CD4-positive, alpha-beta T cell treated with Interleukin-4 for 4 hours (primary cell): ENCODE data around the gene STIM1.
"Not testable (repeated sequence)": the region's sequence is repeated elsewhere in the genome, so short reads cannot be mapped to it uniquely, and the experiment has no call there.

Source experiments
- DNase-seq: peaks from one replicate; pipeline ENCODE4 v3.0.0-alpha.2; 2020

The STIM1 gene

DNA sequence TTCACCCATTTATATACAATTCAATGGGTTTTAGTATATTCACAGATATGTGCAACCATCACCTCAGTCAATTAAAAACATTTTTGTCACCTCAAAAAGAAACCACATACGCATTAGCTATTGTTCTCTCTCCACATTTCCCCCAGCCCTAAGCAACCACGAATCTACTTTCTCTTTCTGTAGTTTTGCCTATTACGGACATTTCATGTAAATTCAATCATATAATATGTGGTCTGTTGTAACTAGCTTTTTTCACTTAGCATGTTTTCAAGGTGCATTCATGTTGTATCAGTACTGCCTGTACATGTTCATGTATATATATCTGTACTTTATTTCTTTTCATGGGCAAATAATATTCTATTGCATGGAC, 134.4 kb downstream of the STIM1 start:
- peak; percentile 51 for DNase-seq

DNA sequence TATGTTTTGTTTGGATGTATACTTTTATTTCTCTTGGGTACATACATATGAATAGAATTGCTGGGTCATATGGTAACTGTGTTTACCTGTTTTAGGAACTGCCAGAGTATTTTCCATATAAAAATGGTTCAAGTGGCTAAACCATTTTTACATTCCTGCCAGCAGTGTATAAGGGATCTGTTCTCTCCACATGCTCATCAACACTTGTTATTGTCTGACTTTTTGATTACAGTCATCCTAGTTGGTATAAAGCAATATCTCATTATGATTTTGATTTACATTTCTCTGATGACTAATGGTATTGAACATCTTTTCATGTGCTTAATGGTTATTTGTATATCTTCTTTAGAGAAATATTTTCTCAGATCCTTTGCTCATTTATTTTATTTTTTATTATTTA, 134.9 kb downstream of the STIM1 start:
- DNase-seq: no peak

DNA sequence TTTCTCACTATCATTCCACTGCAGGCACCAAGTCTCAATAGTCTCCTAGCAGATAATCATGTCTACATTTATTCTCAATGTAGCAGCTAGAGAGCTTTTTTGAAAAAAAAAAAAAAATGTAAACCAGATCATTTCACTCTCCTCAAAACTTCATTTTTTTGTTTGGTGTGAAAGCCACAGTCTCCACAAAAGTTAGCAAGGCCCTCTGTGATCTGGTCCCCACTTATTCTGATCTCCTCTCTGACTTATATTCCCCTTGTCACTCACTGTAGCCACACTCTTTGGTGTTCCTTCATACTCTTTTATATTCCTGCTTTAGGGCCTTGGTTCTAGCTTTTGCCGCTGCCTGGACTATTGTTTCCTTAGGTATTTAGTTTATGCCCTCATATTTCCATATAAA, 137.5 kb downstream of the STIM1 start:
- no peak for DNase-seq

DNA sequence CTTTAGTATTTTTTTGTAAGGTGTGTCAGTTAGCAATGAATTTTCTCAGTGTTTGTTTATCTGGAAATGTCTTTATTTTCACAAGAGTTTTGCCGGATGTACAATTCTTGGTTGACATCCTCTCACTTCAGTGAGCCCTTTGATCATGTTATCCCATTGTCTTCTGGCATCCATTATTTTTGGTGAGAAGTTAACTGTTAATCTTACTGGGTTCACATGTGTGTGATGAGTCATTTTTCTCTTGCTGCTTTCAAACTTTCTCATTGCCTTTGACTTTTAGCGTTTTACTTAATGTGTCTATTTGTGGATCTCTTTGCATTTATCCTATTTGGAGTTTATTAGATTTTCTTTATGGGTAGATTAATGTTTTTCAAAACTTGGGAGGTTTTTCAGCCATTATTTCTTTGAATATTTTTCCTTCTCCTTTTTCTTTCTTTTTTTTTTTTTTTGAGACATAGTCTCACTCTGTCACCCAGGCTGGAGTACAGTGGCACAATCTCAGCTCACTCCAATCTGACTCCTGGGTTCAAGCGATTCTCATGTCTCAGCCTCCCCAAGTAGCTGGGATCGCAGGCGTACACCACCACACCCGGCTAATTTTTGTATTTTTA, 138.7 kb downstream of the STIM1 start:
- DNase-seq: no peak

DNA sequence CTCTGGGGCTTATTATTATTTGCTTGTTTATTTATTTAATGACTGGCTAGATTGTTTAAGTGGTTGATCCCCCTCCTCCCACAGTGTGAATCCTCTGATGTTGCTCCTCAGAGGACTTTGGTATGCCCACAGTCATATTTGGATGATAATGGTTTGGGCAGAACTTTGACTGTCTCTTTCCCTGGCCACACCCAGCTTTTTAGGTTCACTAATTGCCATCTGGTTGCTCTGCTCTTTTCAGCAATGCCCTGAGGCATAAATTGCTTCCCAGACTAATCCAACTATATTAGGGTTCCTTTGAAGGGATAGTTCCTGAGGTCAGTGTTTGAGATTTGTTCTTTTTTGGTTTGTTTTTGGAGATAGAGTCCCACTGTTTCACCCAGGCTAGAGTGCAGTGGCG, 139.8 kb downstream of the STIM1 start:
- DNase-seq: no peak

DNA sequence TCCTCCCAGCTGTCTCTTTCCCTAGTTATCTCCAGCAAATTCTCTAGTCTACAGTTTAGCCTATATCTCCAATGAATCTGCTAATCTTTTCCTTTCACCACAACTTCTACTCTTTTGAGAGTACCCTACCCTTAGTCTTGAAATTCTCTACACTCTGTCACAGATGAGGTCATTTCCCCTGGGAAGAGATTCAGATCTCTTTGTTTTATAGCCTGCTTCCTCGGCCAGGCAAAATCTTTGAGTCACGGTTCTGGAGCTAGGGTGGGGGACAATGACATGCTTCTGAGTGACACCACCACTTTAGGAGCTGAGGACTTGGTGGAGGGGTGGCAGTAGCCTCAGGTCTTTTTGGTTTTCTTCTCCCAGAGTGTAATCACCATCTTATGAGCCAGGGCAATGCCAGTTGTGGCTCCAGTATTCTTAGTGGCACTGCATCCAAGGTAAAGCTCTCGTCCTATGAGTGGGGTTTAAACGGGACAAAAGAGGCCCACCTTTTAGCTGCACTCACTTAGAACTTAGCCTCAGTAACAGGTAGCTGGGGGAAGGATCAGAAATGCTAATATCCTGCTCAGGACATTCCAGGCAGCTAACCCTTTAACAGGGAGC, 140.6 kb downstream of the STIM1 start:
- no peak for DNase-seq

DNA sequence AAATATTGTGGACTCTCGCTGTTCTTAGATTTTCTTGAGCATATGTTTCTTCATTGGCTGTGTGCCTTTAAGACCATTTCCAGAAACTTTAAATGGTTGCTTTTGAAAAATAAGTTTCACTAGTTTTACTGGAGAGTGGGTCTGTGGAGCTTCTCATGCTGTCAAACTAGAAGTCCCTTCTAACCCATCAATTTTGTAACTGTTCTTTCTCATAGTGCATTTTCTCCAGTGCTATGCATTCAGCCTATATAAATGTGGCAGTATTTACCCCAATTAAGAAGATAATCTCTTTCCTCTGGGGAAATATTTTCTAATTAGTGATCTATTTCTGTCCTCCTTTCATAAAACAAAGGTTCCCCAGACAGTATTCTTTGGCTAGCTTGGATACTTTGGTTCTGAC, 141.2 kb downstream of the STIM1 start:
- DNase-seq: no peak

DNA sequence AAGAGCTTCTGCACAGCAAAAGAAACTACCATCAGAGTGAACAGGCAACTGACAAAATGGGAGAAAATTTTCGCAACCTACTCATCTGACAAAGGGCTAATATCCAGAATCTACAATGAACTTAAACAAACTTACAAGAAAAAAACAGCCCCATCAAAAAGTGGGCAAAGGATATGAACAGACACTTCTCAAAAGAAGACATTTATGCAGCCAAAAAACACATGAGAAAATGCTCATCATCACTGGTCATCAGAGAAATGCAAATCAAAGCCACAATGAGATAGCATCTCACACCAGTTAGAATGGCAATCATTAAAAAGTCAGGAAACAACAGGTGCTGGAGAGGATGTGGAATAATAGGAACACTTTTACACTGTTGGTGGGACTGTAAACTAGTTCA, 149.3 kb downstream of the STIM1 start:
- not testable (repeated sequence) for DNase-seq

DNA sequence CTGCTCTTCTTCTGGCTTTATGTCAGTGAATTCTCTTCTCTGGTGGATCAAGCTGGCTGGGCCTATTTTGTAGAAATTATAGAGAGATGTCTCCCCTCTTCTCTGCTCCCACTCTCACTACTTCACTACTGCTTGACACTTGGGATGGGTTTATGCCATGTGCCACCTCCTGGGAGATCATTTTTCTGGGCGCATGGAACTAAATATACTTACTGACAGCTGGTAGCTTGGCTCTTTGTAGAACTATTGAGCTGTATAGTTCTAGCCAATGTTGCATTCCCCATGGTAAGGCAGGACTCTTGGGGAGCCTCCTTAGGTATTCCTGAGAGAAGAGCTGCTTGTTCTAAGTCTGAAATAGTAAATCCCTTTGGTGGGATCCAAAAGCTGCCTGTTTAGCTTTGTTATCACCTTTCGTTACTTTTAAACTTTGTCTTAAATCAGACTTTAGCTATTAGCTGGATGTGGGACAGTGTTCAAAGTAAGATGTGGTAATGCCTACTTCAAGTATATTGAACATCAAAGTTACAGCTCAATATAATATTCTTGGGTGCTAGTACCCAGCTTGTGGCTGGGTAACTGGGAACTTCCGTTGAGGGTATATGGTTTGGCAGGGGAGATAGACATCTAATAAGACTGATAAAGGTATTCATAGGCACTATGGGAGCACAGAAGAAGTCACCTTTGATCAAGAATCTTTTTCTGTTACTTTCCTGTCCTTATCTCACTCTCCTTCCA, 151.6 kb downstream of the STIM1 start:
- DNase-seq: peak; percentile 19

DNA sequence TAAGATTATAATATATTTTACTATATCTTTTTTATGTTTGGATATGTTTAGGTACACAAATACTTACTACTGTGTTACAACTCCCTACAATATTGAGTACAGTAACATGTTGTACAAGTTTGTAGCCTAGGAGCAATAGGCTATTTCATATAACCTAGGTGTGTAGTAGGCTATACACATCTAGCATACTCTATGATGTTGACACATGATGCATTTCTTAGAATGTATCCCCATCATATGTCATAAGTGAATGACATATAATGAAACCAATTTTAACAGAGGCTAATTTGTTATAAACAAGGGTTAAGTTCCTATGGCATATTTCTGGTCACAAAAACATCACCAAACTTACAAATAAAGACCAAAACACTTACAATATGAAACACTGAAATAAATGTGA, 152.7 kb downstream of the STIM1 start:
- DNase-seq: no peak

DNA sequence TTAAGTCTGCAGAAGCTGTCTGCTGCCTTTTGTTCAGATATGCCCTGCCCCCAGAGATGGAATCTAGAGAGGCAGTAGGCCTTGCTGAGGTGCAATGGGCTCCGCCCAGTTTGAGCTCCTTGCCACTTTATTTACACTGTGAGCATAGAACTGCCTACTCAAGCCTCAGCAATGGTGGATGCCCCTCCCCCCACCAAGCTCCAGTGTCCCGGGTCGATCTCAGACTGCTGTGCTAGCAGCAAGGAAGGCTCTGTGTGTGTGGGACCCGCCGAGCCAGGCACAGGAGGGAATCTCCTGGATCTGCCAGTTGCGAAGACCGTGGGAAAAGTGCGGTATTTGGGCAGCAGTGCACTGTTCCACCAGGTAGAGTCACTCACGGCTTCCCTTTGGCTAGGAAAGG, 161.1 kb downstream of the STIM1 start:
- not testable (repeated sequence) for DNase-seq

DNA sequence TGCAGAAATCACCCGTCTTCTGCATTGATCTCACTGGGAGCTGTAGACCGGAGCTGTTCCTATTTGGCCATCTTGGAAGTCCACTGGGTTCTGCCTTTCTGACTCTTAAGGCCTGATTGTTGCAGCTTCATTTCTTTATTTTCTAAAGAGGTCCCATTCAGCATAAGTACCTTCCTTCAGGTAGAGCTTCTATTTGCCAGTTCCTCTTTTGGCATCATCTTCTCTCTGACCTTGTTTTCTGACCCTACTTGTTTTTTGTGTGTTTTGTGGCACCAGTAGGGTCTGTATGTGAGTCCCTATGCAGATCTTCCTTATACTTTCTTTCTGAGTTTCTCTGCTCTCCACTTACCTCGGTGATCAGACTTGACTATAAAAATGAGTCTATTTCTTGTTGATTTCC, 161.7 kb downstream of the STIM1 start:
- DNase-seq: no peak

DNA sequence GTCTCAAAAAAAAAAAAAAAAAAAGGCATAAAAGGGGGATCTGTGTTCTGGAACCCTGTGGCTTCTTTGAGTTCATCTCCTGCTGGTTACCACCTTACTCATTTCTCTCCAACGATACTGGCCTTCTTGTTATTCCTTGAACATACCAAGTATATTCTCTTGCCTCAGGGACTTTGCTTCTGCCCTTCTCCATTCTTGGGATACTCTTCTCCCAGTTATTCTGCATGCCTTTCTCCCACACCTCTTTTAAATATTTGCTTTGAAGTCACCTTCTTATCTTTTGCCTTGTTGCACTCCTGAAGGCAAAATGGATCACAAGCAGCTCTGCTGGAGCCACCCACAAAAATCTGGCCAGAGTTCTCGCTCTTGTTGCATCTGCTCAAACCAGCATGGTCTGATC, 163.2 kb downstream of the STIM1 start:
- no peak for DNase-seq

DNA sequence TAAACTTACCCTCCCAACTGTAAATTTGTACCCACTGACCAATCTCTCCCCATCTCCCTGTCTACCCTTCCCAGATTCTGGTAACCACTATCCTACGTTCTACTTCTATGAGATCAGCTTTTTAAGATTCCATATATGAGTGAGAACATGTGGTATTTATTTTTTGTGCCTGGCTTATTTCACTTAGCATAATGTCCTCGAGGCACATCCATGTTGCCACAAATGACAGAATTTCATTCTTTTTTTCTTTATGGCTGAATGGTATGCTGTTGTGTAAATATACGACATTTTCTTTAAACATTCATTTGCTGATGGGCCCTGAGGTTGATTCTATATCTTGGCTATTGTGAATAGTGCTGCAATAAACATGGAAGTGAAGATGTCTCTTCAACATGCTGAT, 164.4 kb downstream of the STIM1 start:
- DNase-seq: no peak

DNA sequence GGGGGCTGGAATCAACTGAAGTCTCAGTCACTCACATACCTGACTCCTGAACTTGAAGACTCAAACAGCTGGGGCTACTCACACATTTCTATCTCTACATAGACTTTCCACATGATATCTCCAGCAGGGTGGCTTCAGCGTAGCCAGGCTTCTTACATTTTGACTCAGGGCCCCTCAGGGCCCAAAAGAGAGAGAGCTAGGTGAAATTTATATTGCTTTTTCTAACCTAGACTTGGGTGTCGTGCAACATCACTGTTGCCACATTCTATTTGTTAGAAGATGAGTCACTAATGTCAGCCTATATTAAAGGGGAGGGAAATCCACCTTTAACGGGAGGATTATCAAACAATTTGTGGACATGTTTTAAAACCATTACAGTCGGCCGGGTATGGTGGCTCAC, 167.2 kb downstream of the STIM1 start:
- DNase-seq: no peak

DNA sequence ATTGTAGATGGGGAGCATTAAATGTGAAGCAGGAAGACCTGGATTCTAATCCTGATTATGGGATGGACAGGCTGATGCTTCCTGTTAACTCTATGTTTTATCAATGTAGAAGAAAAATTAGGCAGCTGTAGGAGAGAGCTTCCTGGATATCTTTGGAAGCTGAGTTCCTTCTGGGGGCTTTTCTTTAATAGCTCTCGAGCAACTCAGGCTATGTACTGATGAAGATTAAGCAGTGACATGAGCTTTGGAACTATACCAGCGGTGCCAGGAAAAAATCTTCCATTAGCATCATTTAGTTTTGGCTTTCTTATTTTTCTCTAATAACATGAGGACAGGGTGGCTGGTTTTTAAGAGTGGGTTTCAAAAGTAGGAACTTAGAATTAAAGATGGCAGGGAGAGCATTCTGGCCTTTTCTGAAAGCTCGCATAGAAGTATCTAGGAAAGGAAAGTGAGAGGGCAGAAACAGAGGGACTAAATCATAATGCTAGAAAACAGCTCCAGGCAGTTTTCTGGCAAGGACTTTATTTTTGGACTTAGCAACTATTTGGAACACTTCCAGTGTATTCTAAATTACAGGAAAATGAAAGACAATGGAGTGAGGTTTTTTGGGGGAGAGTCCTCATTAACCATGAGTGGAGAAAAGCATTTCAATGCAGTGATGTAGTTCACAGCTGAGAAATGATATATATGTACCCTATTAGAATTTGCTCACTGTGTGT, 169.9 kb downstream of the STIM1 start:
- DNase-seq: no peak

DNA sequence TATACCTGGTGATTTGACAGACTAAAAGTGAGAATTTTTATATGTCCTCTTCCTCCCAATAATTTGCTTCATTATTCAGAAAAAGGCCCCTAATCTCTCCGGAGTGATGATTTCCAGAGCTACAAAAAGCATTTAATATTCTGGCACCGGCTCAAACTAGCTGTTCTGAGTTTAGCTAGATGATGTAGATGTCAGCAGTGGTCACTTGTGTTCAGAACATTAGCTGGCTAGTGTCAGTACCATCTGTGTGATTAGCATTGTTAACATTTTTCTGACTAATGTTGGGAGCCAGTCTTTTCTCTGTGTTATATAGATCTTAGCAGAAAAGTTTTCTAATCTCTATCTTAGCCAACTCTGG, 170.5 kb downstream of the STIM1 start:
- no peak for DNase-seq

DNA sequence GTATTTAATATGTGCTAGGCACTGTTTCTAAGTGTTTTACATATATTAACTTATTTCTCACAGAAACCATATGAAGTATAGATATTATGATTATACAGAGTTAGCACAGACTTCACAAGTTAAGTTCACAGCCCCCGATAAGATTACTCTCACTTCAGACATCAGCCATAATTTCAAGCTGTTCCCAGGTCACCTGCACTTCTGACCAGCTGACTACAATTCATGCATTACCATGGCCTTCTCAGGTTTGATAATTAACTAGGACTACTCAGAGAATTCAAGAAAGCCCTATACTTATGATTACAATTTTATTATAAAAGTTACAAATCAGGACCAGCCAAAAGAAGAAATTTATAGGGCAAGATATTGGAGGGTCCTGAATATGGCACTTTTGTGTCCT, 170.9 kb downstream of the STIM1 start:
- no peak for DNase-seq

DNA sequence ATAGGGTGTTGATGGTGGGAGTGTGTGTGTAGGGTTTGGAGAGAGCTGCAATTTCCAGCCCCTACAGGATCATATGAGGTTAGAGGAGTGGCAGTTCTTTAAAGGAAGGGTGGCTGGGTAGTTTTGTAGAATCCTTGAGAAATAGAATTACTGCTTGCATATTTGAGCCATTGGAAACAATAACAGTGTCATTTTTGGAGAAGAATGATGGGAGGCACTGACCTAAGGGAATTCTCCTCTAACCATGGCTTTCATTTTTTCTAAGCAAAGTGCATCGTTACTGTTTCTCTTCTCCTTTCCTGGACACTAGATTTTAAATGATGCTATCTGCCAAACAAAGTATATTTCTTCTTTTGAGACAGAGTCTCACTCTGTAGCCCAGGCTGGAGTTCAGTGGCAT, 172.3 kb downstream of the STIM1 start:
- DNase-seq: no peak

DNA sequence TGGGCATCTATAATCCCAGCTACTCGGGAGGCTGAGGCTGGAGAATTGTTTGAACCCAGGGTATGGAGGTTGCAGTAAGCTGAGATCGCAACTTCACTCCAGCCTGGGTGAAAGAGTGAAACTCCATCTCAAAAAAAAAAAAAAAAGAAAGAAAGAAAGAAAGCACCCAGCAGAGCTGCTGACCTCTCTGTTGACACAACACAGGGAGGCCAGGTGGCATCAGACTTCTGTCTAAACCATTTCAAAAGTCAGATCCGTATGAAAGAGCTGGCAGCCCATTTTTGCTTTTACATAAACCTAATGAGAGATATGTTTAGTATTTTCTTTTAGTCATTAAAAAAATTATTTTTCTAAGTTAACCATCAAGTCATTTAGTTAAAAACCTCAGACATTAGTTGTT, 174.7 kb downstream of the STIM1 start:
- DNase-seq: no peak

DNA sequence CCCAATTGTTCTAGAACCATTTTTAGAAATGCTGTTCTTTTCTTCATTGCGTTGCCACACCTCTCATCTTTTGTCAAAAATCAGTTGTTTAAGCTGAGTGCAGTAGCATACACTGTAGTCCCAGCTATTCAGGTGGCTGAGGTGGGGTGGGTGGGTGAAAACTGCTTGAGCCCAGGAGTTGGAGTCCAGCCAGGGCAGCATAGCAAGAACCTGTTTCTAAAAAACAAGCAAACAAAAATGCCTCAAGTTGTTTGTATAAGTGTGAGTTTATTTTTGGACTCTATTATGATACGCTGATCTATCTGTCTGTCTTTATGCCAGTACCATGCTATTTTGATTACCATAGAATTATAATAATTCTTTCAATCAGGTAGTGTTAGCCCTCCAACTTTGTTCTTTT, 176.6 kb downstream of the STIM1 start:
- DNase-seq: no peak

DNA sequence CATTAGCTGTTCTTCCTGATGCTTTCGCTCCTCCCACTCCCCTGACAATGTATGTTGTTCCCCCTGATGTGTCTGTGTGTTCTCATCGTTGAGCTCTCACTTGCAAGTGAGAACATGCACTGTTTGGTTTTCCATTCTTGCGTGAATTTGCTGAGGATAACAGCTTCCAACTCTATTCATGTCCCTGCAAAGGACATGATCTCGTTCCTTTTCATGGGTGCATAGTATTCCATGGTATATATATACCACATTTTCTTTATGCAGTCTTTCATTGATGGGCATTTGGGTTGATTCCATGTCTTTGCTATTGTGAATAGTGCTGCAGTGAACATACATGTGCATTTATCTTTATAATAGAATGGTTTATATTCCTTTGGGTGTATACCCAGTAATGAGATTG, 180.5 kb downstream of the STIM1 start:
- DNase-seq: no peak

DNA sequence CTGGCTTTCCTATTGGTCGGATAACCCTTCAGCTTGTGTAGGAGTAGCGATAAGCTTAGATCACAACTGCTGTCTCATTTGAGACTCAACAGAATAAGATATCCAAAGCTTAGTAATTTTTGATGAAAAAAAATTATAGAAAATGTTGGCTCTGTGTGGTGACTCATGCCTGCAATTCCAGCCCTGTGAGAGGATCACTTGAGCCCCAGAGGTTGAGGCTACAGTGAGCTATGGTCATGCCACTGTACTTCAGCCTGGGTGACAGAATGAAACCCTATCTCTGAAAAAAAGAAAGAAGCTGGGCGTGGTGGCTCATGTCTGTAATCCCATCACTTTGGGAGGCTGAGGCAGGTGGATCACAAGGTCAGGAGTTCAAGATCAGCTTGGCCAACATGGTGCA, 183.5 kb downstream of the STIM1 start:
- DNase-seq: no peak

DNA sequence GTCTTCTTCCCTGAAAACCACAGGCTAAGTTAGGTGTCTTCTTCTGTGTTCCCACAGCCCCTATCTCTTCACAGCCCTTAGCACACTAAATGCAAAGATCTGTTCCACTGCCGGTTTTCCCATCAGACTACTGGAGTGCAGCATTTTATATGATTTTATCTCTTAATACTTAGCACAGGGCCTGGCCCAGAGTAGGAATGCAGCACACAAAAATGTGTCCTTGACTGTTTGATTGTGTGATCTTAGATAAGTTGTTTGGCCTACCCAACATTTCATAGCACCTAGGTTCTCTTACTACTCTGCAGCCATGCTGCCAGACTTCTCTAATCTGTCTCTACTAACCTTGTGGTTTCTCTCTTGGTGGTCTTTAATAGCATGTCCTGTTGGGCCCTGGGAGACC, 185.0 kb downstream of the STIM1 start:
- no peak for DNase-seq
